Colon (tissue), 2 donors: Measurements from ENCODE around the gene STXBP3.

Experiments
- FAIRE-seq: peaks from 2 replicates; lab custom pipeline; 2012; peaks lifted over from hg19 to GRCh38; lab: Jason Lieb, UNC
- donor health status: control.
- donor health status: control.

The STXBP3 gene

GRCh38 chr1:108845446-108845845 lies 99.0 kb downstream of the STXBP3 start:
- no peak for FAIRE-seq

DNA sequence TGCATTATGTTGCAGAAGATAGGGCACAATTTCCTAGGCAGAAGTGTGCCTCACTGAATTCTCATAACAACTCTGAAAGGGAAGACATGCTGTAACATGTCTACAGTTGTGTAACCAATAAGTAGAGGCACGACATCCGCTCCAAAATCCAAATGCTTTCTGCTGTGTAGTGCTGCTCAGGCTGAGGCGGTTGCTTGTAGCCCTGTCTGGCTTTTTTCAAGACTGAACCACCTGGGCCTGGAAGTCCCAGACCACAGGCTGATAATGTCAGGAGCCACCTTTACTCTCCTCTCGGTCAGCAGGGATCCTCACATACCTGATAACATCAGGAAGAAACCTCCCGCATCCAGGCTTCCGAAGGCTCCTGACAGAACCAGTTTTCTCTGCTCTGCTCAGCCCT lies 99.5 kb downstream of the STXBP3 start:
- FAIRE-seq = no peak

DNA sequence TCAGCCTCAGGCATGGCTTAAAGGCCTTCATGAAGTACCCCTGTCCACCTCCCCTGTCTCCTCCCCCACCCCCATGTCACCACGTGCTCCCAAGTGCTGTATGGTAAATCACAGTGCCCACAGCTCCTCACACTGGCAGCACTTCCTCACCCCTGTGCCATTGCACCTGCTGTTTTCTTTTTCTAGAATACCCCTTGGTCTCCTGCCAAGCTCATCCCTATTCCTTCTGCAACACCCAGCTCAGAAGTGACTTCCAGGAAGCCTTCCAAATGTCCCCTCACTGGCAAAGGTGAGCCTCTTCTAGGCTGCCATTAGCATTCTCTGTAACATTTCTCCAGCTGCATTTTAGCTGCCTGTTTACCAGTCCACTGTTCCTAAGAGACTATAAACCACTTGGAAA lies 101.0 kb downstream of the STXBP3 start:
- no peak for FAIRE-seq

DNA sequence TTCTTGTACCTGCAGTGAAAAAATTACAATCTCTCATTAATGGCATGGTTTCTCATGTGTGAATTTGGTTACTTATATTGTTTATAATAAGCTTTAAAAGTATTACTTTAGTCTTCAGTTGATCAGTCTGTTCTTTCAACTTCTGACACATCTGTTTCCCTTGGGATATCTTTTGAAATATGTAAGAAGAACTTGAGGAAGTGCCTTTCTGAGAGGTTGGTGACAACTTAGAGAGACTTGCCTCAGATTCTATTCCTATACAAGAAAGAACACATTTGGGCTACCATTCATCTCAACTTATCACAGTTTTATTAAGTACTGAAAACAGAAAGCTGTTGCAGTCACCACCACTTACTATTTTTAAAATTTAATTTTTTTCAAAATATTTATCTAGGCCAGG lies 102.3 kb downstream of the STXBP3 start:
- FAIRE-seq = no peak

DNA sequence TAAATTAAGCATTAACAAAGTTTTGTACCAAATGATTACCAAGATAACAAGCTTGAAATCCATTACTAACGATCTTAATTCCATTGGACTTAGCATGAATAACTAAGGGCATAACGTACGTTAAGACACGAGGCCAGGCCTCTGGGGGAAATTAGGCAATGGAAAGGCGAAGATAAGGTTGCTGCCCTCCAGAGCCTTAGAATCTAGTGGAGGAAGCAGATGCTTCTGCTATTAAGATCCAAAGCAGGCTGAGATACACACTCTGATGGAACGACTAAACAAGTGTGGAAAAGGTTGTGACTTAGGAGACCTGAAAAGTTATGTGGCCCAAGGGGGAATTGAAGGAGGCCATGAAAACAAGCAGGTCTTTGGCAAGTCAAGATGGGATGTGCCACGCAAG lies 104.5 kb downstream of the STXBP3 start:
- FAIRE-seq = no peak

- no peak for FAIRE-seq
These were observed 105.1 kb downstream of the STXBP3 start for GRCh38 chr1:108851567-108851966.

DNA sequence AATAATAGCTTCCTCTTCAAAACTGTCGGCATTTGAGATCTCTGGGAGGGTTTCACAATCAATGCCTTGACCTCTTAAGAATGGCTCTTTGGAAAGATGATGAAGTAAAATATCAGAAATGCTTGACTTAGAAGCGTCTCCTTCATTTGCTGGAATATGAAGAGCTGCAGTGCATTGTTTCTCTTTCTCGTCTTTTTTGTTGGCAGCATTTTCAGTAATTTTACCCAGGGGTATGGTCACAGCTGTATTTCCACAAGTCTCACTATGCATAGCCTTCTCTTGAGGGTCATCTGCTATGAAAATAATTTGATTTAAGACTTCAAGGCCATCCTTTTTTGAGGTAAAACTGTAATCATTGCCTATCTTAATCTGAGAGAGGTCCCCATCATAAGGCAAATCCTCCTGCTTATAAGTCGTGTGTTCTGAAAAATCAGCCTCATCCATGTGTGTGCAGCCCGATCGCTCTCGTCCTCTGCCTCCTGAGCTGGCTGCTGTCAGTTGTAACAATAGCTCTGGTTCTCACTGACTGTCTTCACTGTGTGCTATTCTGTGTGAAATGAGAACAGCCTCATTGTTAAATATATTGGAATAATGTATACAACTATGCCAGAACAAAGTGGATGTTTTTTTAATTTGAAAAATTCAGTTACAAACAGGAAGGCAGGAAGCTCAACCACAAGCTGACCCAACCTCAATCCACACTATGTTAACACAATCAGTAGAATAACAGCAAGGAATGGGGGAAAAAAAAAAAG lies 105.9 kb downstream of the STXBP3 start:
- no peak for FAIRE-seq

DNA sequence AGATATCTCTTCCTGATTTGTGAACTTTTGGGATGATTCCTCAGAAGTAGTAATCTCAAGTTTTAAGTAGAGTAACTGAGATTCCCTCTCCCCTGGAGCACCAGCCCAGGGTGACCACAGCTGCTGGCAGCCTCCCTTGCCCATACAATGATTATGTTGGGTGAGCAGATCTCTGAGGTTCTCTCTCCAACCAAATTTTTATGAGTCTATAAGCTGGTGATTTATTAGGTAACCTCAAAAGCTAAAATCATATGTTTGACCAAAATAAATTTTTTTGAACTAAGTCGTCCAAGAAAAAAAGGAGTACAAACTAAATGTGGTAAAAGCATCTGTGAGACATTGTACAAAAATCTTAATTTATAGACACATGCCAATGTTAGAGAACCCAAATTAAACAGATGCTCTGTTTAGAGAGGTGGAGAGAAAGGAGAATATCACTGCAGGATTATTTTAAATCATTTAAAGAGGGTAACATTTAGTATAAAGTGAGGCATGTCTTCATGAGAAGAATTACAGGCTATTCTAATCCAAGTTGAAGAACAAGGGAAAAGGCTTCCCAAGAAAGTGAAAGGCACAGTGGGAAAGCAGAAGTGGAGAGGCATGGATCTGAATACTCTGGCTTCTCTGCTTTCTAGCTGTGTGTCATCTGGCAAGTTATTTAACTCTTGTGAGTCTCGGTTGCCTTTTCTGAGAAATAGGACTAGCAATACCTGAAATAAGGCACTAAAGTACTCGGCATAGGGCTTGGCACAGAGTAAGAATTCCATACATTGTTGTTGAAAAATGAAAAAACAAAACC lies 107.9 kb downstream of the STXBP3 start:
- FAIRE-seq = no peak

- FAIRE-seq = no peak
These were observed 110.5 kb downstream of the STXBP3 start, which contains the start of gene AKNAD1 for GRCh38 chr1:108856994-108857393. AKNAD1 (minus strand) TSS chr1:108857094; CDS start chr1:108852664, 4,430 bp downstream.

- FAIRE-seq = no peak
These were observed 111.9 kb downstream of the STXBP3 start for GRCh38 chr1:108858230-108858950.
